ENCODE results near the gene RSRC1. TPM values are rescaled to one million over a fixed set of nuclear protein-coding genes. Genes with fewer than 3 reads are reported as not detected.
A peak's percentile ranks its signal among the peaks of the same experiment; 100 is the strongest.

The RSRC1 gene
- total and polyA plus RNA-seq, 2 donors (not counting 1 experiment from before 2014, with no cell fraction given): 4.5 to 54.6 TPM

- no peak overlapping the region for H2AFZ ChIP-seq (ENCODE audit: insufficient read depth, low read depth, low read length, poor library complexity, severe bottlenecking)
- ChIA-PET POLR2A (no interaction called here), CTCF (interaction anchor here (0.6 to 6.2 kb wide), 23 partner anchors 8 to 902 kb away, joined by 3 to 75 read pairs (median 4); no protein-coding TSS in a partner anchor)
- H3K4me1 Mint-ChIP-seq: no peaks in the 10 kb centered on the region
- H3K9me3 Mint-ChIP-seq (ENCODE audit: insufficient read depth): no peaks in the 10 kb centered on the region
- no peaks in the 10 kb centered on the region for H3K27me3 Mint-ChIP-seq
- no peak overlapping the region for H3K9ac ChIP-seq (ENCODE audit: low read length)
- WGBS (ENCODE audit: insufficient coverage): no CpG with 5 or more reads among the region's 4 CpGs
- H3K36me3 ChIP-seq (replicated peaks in 1 of 2; ENCODE audit: control extremely low read depth in 1 of 2, control insufficient read depth in 1 of 2, extremely low read depth in 1 of 2, insufficient read depth in 2 of 2, low read length in 1 of 2): no peaks in the 10 kb centered on the region
- no peaks in the 10 kb centered on the region for H3K9me3 ChIP-seq (ENCODE audit: control extremely low read depth in 1 of 3, control insufficient read depth in 2 of 3, insufficient read depth in 1 of 3, low read length in 2 of 3)
- TF ChIP-seq EZH2 (IDR thresholded peaks at IDR 0.05; ENCODE audit: borderline replicate concordance, insufficient read depth, low read depth, low read length, poor library complexity, severe bottlenecking) (no peak), CTCF (IDR thresholded peaks at IDR 0.05) (peak; percentile 71)
- H3K4me2 ChIP-seq (replicated peaks; ENCODE audit: low read depth, low read length, poor library complexity, severe bottlenecking): no peak overlapping the region
- intact Hi-C loops (cut with micrococcal nuclease): loop anchor here (1.0 kb wide), 1 partner anchor 828 kb away; no protein-coding TSS in a partner anchor
- H3K27ac ChIP-seq (ENCODE audit: low read length in 2 of 2): no peak overlapping the region
- DNase-seq: peak; percentile 50
- no peaks in the 10 kb centered on the region for H3K79me2 ChIP-seq (ENCODE audit: control insufficient read depth, insufficient read depth, low read length)
- no peak overlapping the region for H3K27ac Mint-ChIP-seq
- H3K27me3 ChIP-seq (replicated peaks in 1 of 4; ENCODE audit: control extremely low read depth in 1 of 4, control insufficient read depth in 3 of 4, insufficient read depth in 4 of 4, low read length in 3 of 4): no peaks in the 10 kb centered on the region
- no peak overlapping the region for H3K4me3 ChIP-seq (ENCODE audit: control extremely low read depth in 1 of 5, extremely low read depth in 1 of 5, insufficient read depth in 1 of 5, low read depth in 2 of 5, low read length in 4 of 5)
- H4K20me1 ChIP-seq (ENCODE audit: control insufficient read depth, insufficient read depth, low read length, poor library complexity, severe bottlenecking): no peaks in the 10 kb centered on the region
- no peak for ATAC-seq (ENCODE audit: low read depth)
- no peaks in the 10 kb centered on the region for H3K4me1 ChIP-seq (ENCODE audit: control insufficient read depth in 2 of 2, insufficient read depth in 2 of 2, low read length in 2 of 2)
- H3K4me3 Mint-ChIP-seq: no peak overlapping the region
Measured at GRCh38 chr3:158434412-158435038, 324.6 kb downstream of the RSRC1 start.

GRCh38 chr3:158443632-158444031, 333.7 kb downstream of the RSRC1 start:
- no peaks in the 10 kb centered on the region for H3K4me1 Mint-ChIP-seq
- no peak overlapping the region for H3K4me3 ChIP-seq (ENCODE audit: control extremely low read depth in 1 of 5, extremely low read depth in 1 of 5, insufficient read depth in 1 of 5, low read depth in 2 of 5, low read length in 4 of 5)

More at GRCh38 chr3:158443632-158444031, 333.7 kb downstream of the RSRC1 start:
- Histone ChIP-seq H2AFZ (ENCODE audit: insufficient read depth, low read depth, low read length, poor library complexity, severe bottlenecking) (no peak overlapping the region), H4K20me1 (ENCODE audit: control insufficient read depth, insufficient read depth, low read length, poor library complexity, severe bottlenecking) (no peaks in the 10 kb centered on the region), H3K4me1 (ENCODE audit: control insufficient read depth in 2 of 2, insufficient read depth in 2 of 2, low read length in 2 of 2) (no peaks in the 10 kb centered on the region), H3K79me2 (ENCODE audit: control insufficient read depth, insufficient read depth, low read length) (no peaks in the 10 kb centered on the region), H3K36me3 (replicated peaks in 1 of 2; ENCODE audit: control extremely low read depth in 1 of 2, control insufficient read depth in 1 of 2, extremely low read depth in 1 of 2, insufficient read depth in 2 of 2, low read length in 1 of 2) (no peaks in the 10 kb centered on the region), H3K27me3 (replicated peaks in 1 of 4; ENCODE audit: control extremely low read depth in 1 of 4, control insufficient read depth in 3 of 4, insufficient read depth in 4 of 4, low read length in 3 of 4) (no peaks in the 10 kb centered on the region), H3K4me2 (replicated peaks; ENCODE audit: low read depth, low read length, poor library complexity, severe bottlenecking) (no peak overlapping the region), H3K9ac (ENCODE audit: low read length) (no peak overlapping the region), H3K9me3 (ENCODE audit: control extremely low read depth in 1 of 3, control insufficient read depth in 2 of 3, insufficient read depth in 1 of 3, low read length in 2 of 3) (no peaks in the 10 kb centered on the region), H3K27ac (ENCODE audit: low read length in 2 of 2) (no peak overlapping the region)
- POLR2A ChIA-PET: no interaction called here
- DNase-seq: no peak
- Mint-ChIP-seq H3K9me3 (ENCODE audit: insufficient read depth) (peaks cover 2% of the 10 kb centered on the region), H3K27me3 (no peaks in the 10 kb centered on the region), H3K4me3 (no peak overlapping the region), H3K27ac (no peak overlapping the region)
- intact Hi-C loops (cut with micrococcal nuclease): no loop called here
- CTCF ChIA-PET: interaction anchor here (2.2 kb wide), 1 partner anchor 10 kb away, joined by 17 read pairs; no protein-coding TSS in a partner anchor
- no CpG with 5 or more reads among the region's 1 CpG for WGBS (ENCODE audit: insufficient coverage)
- TF ChIP-seq EZH2 (IDR thresholded peaks at IDR 0.05; ENCODE audit: borderline replicate concordance, insufficient read depth, low read depth, low read length, poor library complexity, severe bottlenecking): no peak
- no peak for TF ChIP-seq CTCF (IDR thresholded peaks at IDR 0.05)
- no peak for ATAC-seq (ENCODE audit: low read depth)
